ENCODE measurements around the gene PDXK. TPM values are rescaled to one million over a fixed set of nuclear protein-coding genes. Genes with fewer than 3 reads are reported as not detected.

PDXK gene
- total RNA-seq, 4 donors from 2014 or later, result 122 to 156 (median 143) TPM

DNA sequence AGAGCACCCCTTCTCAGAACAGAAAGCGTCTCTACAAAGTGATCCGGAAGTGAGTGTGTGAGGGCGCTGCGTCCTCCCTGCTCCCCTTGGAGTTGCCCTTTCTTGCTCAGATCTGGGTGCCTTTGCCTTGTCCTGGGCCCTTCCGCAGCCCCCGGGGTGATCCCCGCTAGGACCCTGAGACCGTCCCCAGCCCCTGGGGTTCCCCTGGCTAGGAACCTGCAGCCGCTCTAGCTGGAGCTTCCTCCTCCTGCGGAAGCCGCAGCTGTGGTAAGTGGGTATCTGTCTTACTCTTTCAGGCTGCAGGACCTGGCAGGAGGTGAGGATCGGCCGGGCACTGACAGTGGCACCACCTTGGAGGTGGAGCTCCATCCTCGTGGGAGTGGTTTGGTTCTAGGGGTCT is 81.6 kb downstream of the PDXK start:
- H3K27me3 ChIP-seq, result no peaks in the 10 kb centered on the region
- TF ChIP-seq, protein P1, sequence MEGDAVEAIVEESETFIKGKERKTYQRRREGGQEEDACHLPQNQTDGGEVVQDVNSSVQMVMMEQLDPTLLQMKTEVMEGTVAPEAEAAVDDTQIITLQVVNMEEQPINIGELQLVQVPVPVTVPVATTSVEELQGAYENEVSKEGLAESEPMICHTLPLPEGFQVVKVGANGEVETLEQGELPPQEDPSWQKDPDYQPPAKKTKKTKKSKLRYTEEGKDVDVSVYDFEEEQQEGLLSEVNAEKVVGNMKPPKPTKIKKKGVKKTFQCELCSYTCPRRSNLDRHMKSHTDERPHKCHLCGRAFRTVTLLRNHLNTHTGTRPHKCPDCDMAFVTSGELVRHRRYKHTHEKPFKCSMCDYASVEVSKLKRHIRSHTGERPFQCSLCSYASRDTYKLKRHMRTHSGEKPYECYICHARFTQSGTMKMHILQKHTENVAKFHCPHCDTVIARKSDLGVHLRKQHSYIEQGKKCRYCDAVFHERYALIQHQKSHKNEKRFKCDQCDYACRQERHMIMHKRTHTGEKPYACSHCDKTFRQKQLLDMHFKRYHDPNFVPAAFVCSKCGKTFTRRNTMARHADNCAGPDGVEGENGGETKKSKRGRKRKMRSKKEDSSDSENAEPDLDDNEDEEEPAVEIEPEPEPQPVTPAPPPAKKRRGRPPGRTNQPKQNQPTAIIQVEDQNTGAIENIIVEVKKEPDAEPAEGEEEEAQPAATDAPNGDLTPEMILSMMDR (IDR thresholded peaks at IDR 0.05), result no peak
- TF ChIP-seq EP300 (IDR thresholded peaks at IDR 0.05) (no peak), POLR2A (IDR thresholded peaks at IDR 0.05) (no peak)
- H3K9me3 ChIP-seq, result no peaks in the 10 kb centered on the region
- 91 to 97% methylated on average over 13 to 14 of the region's 14 CpGs for WGBS, 2 donors
- no peak for DNase-seq (ENCODE audit: low spot score in 2 of 2)
- peaks cover 0 to 94% (median 9%) of the 10 kb centered on the region in 3 donors for H3K36me3 ChIP-seq
- H3K4me1 ChIP-seq, result no peaks in the 10 kb centered on the region
- H3K4me3 ChIP-seq, result no peak overlapping the region
- H3K27ac ChIP-seq, result no peak overlapping the region

DNA sequence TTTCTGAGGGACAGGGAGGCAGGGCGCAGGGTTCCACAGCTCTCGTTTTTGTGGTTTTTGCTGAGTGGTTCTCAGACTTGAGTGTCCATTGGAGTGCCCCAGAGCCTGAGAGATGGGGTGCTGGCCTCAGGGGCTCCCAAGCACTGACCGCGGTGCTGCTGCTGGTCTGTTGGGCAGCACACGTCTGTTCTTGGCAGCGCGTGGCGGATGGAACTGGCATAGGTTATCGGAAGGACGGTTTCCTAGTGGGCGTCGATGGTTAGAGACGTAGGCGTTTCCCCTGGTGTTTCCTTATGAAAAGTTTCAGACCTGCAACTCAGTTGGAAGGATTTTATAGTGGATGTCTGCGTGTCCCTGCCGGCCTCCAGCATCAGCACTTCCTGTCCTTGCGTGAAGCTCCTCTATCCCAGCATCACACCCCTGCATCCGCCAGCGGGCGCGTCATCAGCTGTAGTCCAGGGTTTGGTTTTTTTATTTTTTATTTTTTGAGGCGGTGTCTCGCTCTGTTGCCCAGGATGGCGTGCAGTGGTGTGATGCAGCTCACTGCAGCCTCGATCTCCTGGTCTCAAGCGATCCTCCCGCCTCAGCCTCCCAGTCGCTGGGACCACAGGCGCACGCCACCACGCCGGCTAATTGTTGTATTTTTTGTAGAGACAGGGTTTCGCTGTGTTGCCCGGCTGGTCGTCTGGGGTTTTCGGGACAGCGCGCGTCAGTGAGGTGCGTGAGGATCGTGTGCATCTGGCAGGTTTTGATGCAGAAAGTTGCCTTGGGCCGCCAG is 82.3 kb downstream of the PDXK start:
- Histone ChIP-seq H3K4me1 (no peaks in the 10 kb centered on the region), H3K27me3 (no peaks in the 10 kb centered on the region), H3K4me3 (no peak overlapping the region), H3K9me3 (no peaks in the 10 kb centered on the region), H3K27ac (no peak overlapping the region), H3K36me3 (peaks cover 0 to 92% (median 9%) of the 10 kb centered on the region in 3 donors)
- no peak for TF ChIP-seq POLR2A (IDR thresholded peaks at IDR 0.05)
- TF ChIP-seq, protein P1 (IDR thresholded peaks at IDR 0.05), result no peak
- TF ChIP-seq EP300 (IDR thresholded peaks at IDR 0.05), result no peak
- WGBS, 2 donors, result 95 to 96% methylated on average over 42 of the region's 42 CpGs
- DNase-seq (ENCODE audit: low spot score in 2 of 2), result no peak

DNA sequence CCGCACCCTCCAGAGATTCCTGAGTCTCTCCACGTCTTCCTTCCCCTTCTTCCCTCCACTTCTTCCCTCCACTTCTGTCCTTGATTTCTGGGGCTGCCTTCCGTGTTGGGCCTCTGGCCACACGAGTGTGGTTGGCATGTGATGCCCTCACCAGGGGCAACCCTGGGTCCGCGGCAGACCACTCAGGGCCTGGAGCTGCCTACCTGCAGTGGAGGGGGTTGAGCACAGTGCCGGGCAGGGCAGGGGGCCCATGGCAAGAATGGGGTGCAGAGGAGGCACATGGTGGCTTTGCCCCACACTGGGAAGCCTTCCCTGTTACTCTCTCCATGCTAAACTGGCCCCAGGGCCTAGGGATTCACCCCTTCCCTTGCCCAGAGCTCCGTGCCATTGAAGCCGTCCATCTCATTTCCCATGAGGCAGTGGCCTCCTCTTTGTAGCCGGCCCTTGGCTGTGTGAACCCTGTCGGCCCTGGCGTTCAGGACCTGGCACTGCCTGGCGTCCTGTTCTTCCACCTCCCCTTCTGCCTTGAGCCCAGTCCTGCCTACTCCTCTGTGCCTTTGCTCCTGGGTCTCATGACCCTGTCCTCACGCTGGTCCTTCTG is 83.9 kb downstream of the PDXK start:
- Histone ChIP-seq H3K27ac (no peak overlapping the region), H3K27me3 (no peaks in the 10 kb centered on the region), H3K4me1 (no peaks in the 10 kb centered on the region), H3K4me3 (no peak overlapping the region), H3K9me3 (no peaks in the 10 kb centered on the region), H3K36me3 (peaks cover 0 to 84% (median 5%) of the 10 kb centered on the region in 3 donors)
- 90% methylated on average over 12 to 14 of the region's 14 CpGs for WGBS, 2 donors
- TF ChIP-seq EP300 (IDR thresholded peaks at IDR 0.05) (no peak), POLR2A (IDR thresholded peaks at IDR 0.05) (no peak)
- TF ChIP-seq, protein P1 (IDR thresholded peaks at IDR 0.05), result no peak
- no peak for DNase-seq (ENCODE audit: low spot score in 2 of 2)

DNA sequence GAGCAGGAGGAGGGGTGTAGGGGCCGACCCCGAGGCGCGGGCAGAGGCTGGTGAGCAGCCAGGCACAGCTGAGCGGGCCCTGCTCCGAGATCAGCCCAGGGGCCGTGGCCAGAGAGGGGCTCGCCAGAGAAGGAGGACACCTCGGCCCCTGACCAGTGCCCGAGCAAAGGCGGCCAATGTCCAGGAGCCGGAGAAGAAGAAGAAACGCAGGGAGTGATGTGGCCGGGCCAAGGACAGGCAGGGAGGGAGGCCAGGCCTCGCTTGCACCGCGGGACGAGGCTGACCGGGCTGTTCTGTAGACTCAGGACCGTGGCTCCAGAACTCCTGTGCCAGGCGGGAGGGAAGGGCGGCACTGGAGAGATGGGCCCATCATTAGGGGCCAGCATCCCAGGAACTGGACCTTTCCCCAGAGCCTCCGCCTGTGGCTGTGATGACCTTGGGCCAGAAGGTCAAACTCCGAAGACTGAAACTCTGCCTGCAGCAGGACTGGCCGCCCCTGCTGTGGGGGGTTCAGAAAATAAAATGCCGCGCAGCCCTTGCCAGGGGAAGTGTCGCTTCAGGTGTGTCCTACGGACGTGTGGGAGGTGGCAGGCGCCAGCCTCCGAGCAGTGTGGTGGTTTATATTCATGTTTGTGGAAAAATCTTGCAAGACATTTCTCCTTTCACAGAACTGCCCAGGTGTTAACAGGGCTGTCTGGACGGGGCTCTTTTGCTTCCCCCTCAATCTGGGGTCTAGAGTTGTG is 84.8 kb downstream of the PDXK start:
- no peak overlapping the region for H3K27ac ChIP-seq
- WGBS, 2 donors, result 86% methylated on average over 32 to 33 of the region's 33 CpGs
- peaks cover 0 to 77% (median 0%) of the 10 kb centered on the region in 3 donors for H3K36me3 ChIP-seq
- TF ChIP-seq EP300 (IDR thresholded peaks at IDR 0.05) (no peak), POLR2A (IDR thresholded peaks at IDR 0.05) (no peak)
- TF ChIP-seq, protein P1 (IDR thresholded peaks at IDR 0.05), result no peak
- no peak overlapping the region for H3K4me3 ChIP-seq
- no peaks in the 10 kb centered on the region for H3K4me1 ChIP-seq
- no peaks in the 10 kb centered on the region for H3K9me3 ChIP-seq
- H3K27me3 ChIP-seq, result no peaks in the 10 kb centered on the region
- DNase-seq (ENCODE audit: low spot score in 2 of 2), result no peak

All from tibial nerve (tissue), 4 donors.